ENCODE measurements around the gene SHISA8. TPM values are rescaled to one million over a fixed set of nuclear protein-coding genes. Genes with fewer than 3 reads are reported as not detected.

Gene SHISA8
- total and polyA plus RNA-seq, 10 of the 15 experiments (the other 5 are each of a cell fraction or from before 2014, with no cell fraction given), result 0.06 to 10.1 (median 0.25) TPM

- BruUV-seq (replicated peaks), result no TSS peak
- Histone ChIP-seq H3K79me2 (ENCODE audit: control insufficient read depth, insufficient read depth, low read length) (peaks cover 41% of the 10 kb centered on the region), H3K9ac (ENCODE audit: control insufficient read depth, insufficient read depth, low read length) (no peak overlapping the region; the same call in 1 of the 2 replicates), H3K4me1 (ENCODE audit: control insufficient read depth, insufficient read depth, low read length) (peaks cover 59% of the 10 kb centered on the region), H3K27ac (ENCODE audit: control insufficient read depth, insufficient read depth) (peak overlapping the region; percentile 94), H2AFZ (ENCODE audit: control insufficient read depth, low read depth, low read length) (peak overlapping the region; percentile 86), H3K4me2 (ENCODE audit: control insufficient read depth, insufficient read depth) (peak overlapping the region; percentile 99), H3K4me3 (peak overlapping the region; percentile 78; the same call in 1 of the 2 replicates), H3K9me3 (replicated peaks; ENCODE audit: control insufficient read depth, insufficient read depth, low read length) (no peaks in the 10 kb centered on the region), H4K20me1 (ENCODE audit: control insufficient read depth, insufficient read depth) (no peaks in the 10 kb centered on the region), H3K27me3 (replicated peaks in 1 of 2; ENCODE audit: control insufficient read depth in 2 of 2, insufficient read depth in 2 of 2, low read length in 1 of 2) (no peaks in the 10 kb centered on the region), H3K36me3 (ENCODE audit: control insufficient read depth in 2 of 2, insufficient read depth in 2 of 2, low read length in 1 of 2) (peaks cover 8 to 14% of the 10 kb centered on the region in 2 experiments; a peak in 3 of 4 replicates)
- CTCF ChIA-PET, result interaction anchor here (1.0 to 2.0 kb wide), 10 partner anchors 11 to 281 kb away, joined by 3 to 12 read pairs (median 4); partner anchors contain the start of gene NDUFA6
- no peak for TF ChIP-seq IRF4 (IDR thresholded peaks at IDR 0.05; ENCODE audit: low read depth, low read length)
- 0 out of 2 replicates have a peak, but pooled peaks have one; percentile 49 for TF ChIP-seq ZBTB40 (IDR thresholded peaks at IDR 0.05; ENCODE audit: borderline replicate concordance)
- peak; percentile 100 for TF ChIP-seq MLLT1 (IDR thresholded peaks at IDR 0.05)
- TF ChIP-seq IKZF2 (IDR thresholded peaks at IDR 0.05), result 0 out of 4 replicates have a peak, but pooled peaks of 1 of the 2 experiments have one; percentile 19
- in situ Hi-C loops (cut with MboI), result loop anchor here (5.0 kb wide), 1 partner anchor 115 kb away; the partner anchor contains the start of gene SREBF2
- 82% methylated on average over 19 of the region's 21 CpGs for WGBS (ENCODE audit: insufficient coverage, insufficient replicate concordance, low lambda C conversion rate, missing lambda C conversion rate)
- POLR2A ChIA-PET, result interaction anchor here (0.6 to 9.2 kb wide), 19 partner anchors 10 to 925 kb away, joined by 3 to 164 read pairs (median 3); partner anchors contain the start of genes CCDC134, DESI1, TNFRSF13C and XRCC6
- SMC1A ChIA-PET (ENCODE audit: uncharacterized antibody, unreplicated experiment), result interaction anchor here (0.9 to 3.3 kb wide), 10 partner anchors 7 to 497 kb away, joined by 3 to 18 read pairs (median 4); partner anchors contain the start of genes SREBF2 and TNFRSF13C
- ATAC-seq (no peak), FAIRE-seq (no peak), DNase-seq (ENCODE audit: low read depth, low spot score) (no peak)
- RAD21 ChIA-PET (ENCODE audit: unreplicated experiment), result interaction anchor here (0.8 to 7.9 kb wide), 12 partner anchors 9 to 250 kb away, joined by 3 to 115 read pairs (median 8); partner anchors contain the start of genes NDUFA6, SMDT1 and TNFRSF13C
- intact Hi-C loops (cut with micrococcal nuclease; ENCODE audit: unreplicated experiment), result loop anchor here (5.0 kb wide), 1 partner anchor 490 kb away; no protein-coding TSS in a partner anchor
Observed at GRCh38 chr22:41947424-41948080, 32.7 kb upstream of the SHISA8 start.
